Measurements from ENCODE around the gene RNF141.

Gene RNF141

GRCh38 chr11:10481560-10482349 lies 59.2 kb downstream of the RNF141 start:
- DNase-seq (ENCODE audit: low read depth in 2 of 2), result no peak

DNA sequence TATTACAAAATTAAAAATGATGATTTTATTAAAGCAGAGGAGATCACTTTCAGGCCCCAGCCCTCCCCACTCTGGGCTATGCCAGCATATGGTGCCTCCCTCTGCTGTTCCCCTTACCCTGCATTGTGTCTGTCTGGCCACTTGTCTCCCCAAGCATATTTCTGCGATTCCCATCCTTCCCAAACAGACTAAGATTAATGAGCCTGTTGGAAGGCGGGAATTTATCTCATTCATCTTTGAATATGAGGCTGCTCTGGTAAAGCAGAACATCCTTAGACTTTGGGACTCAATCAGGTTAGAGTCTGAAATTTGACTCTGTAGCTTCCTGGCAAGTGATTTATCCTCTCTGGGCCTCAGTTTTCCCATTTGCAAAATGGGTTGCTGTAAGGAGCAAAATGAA lies 60.2 kb downstream of the RNF141 start:
- no peak for DNase-seq (ENCODE audit: low read depth in 2 of 2)

DNA sequence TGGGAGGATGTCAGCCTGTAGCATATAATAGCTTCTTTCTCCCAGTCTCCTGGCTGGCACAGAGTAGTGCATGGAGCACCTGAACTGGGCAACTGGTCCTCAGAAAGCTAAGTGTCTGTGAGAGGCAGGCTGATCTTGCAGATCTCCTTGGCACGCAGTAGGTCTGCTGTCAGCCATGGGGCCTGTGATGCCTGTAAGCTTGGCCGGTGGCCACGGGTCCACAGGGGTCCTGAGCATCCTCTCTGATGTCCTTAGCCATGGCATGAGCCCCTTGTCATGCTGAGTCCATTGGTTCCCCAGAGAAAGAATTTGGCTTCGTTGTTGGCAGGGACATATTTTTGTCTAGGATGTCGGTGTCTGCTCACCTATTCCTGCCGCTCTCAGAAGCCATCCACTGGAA lies 61.0 kb downstream of the RNF141 start:
- DNase-seq (ENCODE audit: low read depth in 2 of 2), result no peak

GRCh38 chr11:10478574-10479550 lies 62.1 kb downstream of the RNF141 start:
- DNase-seq (ENCODE audit: low read depth in 2 of 2), result no peak

GRCh38 chr11:10478066-10478465 lies 62.9 kb downstream of the RNF141 start:
- no peak for DNase-seq (ENCODE audit: low read depth in 2 of 2)

GRCh38 chr11:10477690-10478046 lies 63.3 kb downstream of the RNF141 start:
- no peak for DNase-seq (ENCODE audit: low read depth in 2 of 2)

DNA sequence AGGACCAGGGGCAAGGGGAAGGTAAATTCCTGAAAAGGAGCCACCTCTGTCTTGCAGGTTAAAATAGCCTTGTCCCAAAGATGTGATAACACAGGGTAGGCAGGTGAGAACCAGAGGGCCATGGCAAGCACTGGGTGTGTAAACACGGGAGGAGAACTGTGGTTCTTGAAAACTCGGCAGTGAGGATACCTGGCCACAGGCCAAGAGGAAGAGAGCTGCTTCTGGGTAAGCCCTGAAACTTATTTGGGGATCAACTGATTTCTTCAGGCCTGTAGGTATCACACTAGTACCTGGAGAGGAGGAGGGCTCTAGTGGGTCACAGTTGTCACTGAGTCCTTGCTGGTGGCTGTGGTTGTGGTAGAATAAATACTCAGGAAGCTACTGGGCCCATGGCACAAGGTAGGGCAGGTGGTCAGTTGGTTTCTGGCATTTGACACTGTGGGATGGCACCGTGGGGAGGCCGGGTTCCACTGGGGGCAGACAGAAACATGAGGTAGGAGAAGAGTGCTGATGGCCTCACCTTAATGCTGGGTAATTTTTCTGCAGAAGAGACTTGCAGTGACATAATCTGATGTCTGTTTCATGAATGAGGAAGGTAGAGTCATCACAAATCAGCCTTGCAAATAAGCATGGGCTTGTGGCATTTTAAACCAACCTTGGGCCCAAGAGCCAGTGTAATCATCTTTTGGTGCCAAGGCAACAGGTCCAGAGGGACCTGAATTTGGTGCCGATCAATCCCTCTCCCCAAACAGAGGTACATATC lies 63.9 kb downstream of the RNF141 start:
- no peak for DNase-seq (ENCODE audit: low read depth in 2 of 2)

DNA sequence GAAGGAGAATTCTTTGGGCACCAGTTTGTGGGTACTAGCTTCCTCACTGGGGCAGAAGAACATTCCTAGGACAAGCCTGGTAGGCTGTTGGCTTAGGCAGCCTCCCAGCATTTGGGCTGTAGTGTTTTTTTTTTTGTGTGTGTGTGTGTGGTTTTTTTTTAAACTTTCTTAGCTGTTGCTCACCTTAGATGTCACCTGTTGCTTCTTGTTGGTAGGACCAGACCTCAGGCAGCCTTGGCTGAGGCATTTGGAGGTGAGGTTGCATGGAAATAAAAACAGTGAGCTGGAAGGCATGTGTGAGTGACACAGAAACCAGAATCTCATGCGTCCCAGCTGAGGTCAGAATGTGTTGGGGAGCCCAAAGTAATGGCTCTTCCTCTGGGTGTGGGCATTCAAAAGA lies 64.6 kb downstream of the RNF141 start:
- no peak for DNase-seq (ENCODE audit: low read depth in 2 of 2)

- DNase-seq (ENCODE audit: low read depth in 2 of 2), result no peak
These were observed 66.4 kb downstream of the RNF141 start for GRCh38 chr11:10474551-10474950.

GRCh38 chr11:10473371-10473770 lies 67.6 kb downstream of the RNF141 start:
- no peak for DNase-seq (ENCODE audit: low read depth in 2 of 2)

DNA sequence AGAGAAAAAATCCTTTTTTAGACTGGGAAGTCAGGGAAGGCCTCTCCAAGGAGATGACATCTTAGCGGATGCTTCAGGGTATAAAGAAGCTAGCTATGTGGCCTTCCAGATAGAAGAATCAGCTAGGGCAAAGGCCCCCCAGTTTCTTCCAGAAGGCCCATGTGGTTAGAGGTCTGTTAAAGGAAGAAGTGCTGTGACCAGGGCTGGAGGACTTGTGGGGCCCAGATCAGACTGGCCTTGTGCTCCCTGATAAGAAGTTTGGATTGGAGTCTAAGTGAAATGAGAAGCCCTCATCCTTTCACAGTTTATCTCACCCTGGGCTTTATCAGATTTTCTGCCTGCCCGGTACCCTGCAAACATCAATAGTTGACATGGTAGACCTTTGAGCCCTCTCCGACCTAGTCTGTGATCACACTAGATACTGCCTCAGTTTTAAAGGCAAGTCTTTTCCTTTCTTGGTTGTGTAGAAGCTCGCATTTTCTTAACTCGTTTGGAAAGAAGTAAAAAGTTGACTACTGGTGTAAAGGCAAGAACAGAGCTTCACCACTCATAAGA lies 78.2 kb downstream of the RNF141 start:
- no peak for DNase-seq (ENCODE audit: low read depth in 2 of 2)
